ENCODE results near the gene ISG20. TPM values are rescaled to one million over a fixed set of nuclear protein-coding genes. Genes with fewer than 3 reads are reported as not detected.
"Not testable (repeated sequence)": the region's sequence is repeated elsewhere in the genome, so short reads cannot be mapped to it uniquely, and the experiment has no call there.

ISG20 gene
- total RNA-seq, 1 experiment from 2014 or later, result 14.9 TPM

DNA sequence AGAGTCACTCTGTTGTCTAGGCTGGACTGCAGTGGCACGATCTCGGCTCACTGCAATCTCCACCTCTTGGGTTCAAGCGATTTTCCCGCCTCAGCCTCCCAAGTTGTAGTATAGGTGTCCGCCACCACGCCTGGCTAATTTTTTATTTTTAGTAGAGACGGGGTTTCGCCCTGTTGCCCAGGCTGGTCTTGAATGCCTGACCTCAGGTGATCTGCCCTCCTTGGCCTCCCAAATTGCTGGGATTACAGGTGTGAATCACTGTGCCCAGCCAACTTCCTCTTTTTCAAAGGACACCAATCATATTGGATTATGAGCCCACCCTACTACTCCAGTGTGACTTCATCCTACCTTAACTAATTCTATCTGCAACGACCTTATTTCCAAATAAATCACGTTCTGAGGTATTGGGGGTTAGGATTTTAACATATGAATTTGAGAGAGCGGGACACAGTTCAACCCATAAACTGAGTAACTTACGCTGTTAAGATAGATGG, 3.2 kb downstream of the ISG20 start:
- CTCF ChIA-PET, result no interaction called here
- TF ChIP-seq POLR2AphosphoS5 (IDR thresholded peaks at IDR 0.05; ENCODE audit: low read depth, low read length) (no peak), TCF7L2 (IDR thresholded peaks at IDR 0.05; ENCODE audit: low read depth, low read length) (no peak), SIN3A (IDR thresholded peaks at IDR 0.05; ENCODE audit: borderline replicate concordance, insufficient read depth, low read depth, low read length) (no peak)
- TF ChIP-seq, protein P1, sequence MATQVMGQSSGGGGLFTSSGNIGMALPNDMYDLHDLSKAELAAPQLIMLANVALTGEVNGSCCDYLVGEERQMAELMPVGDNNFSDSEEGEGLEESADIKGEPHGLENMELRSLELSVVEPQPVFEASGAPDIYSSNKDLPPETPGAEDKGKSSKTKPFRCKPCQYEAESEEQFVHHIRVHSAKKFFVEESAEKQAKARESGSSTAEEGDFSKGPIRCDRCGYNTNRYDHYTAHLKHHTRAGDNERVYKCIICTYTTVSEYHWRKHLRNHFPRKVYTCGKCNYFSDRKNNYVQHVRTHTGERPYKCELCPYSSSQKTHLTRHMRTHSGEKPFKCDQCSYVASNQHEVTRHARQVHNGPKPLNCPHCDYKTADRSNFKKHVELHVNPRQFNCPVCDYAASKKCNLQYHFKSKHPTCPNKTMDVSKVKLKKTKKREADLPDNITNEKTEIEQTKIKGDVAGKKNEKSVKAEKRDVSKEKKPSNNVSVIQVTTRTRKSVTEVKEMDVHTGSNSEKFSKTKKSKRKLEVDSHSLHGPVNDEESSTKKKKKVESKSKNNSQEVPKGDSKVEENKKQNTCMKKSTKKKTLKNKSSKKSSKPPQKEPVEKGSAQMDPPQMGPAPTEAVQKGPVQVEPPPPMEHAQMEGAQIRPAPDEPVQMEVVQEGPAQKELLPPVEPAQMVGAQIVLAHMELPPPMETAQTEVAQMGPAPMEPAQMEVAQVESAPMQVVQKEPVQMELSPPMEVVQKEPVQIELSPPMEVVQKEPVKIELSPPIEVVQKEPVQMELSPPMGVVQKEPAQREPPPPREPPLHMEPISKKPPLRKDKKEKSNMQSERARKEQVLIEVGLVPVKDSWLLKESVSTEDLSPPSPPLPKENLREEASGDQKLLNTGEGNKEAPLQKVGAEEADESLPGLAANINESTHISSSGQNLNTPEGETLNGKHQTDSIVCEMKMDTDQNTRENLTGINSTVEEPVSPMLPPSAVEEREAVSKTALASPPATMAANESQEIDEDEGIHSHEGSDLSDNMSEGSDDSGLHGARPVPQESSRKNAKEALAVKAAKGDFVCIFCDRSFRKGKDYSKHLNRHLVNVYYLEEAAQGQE (IDR thresholded peaks at IDR 0.05; ENCODE audit: insufficient read depth in 1 of 2, low read depth in 2 of 2, low read length in 1 of 2), result no peak
- TF ChIP-seq, protein P2, sequence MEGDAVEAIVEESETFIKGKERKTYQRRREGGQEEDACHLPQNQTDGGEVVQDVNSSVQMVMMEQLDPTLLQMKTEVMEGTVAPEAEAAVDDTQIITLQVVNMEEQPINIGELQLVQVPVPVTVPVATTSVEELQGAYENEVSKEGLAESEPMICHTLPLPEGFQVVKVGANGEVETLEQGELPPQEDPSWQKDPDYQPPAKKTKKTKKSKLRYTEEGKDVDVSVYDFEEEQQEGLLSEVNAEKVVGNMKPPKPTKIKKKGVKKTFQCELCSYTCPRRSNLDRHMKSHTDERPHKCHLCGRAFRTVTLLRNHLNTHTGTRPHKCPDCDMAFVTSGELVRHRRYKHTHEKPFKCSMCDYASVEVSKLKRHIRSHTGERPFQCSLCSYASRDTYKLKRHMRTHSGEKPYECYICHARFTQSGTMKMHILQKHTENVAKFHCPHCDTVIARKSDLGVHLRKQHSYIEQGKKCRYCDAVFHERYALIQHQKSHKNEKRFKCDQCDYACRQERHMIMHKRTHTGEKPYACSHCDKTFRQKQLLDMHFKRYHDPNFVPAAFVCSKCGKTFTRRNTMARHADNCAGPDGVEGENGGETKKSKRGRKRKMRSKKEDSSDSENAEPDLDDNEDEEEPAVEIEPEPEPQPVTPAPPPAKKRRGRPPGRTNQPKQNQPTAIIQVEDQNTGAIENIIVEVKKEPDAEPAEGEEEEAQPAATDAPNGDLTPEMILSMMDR (IDR thresholded peaks at IDR 0.05), result no peak

GRCh38 chr15:88642514-88642913, 3.7 kb downstream of the ISG20 start:
- in situ Hi-C loops (cut with HindIII; ENCODE audit: low pct_unique_long_range_greater_than_20kb, low sequenced_read_pairs); H3K9me3 ChIP-seq (ENCODE audit: control insufficient read depth, insufficient read depth, low read depth, low read length); BruUV-seq (replicated peaks): not testable (repeated sequence)

More for the DNA sequence above, 3.2 kb downstream of the ISG20 start:
- no peak for DNase-seq (ENCODE audit: low read depth, low spot score)
- BruUV-seq (replicated peaks), result no TSS peak
- Histone ChIP-seq H3K36me3 (ENCODE audit: control insufficient read depth, insufficient read depth, low read length) (no peaks in the 10 kb centered on the region), H3K9me3 (ENCODE audit: control insufficient read depth, insufficient read depth, low read depth, low read length) (no peaks in the 10 kb centered on the region), H3K27ac (ENCODE audit: low read length) (no peak overlapping the region), H3K4me3 (ENCODE audit: low read depth in 2 of 2, low read length in 2 of 2) (no peak overlapping the region), H3K27me3 (ENCODE audit: control insufficient read depth, insufficient read depth, low read length) (no peaks in the 10 kb centered on the region), H3K4me1 (ENCODE audit: control insufficient read depth, insufficient read depth, low read length) (peaks cover 22% of the 10 kb centered on the region)
- in situ Hi-C loops (cut with HindIII; ENCODE audit: low pct_unique_long_range_greater_than_20kb, low sequenced_read_pairs) (no loop called here), intact Hi-C loops (cut with micrococcal nuclease; ENCODE audit: unreplicated experiment) (no loop called here)
- POLR2A ChIA-PET, result no interaction called here
- ATAC-seq, result no peak

DNA sequence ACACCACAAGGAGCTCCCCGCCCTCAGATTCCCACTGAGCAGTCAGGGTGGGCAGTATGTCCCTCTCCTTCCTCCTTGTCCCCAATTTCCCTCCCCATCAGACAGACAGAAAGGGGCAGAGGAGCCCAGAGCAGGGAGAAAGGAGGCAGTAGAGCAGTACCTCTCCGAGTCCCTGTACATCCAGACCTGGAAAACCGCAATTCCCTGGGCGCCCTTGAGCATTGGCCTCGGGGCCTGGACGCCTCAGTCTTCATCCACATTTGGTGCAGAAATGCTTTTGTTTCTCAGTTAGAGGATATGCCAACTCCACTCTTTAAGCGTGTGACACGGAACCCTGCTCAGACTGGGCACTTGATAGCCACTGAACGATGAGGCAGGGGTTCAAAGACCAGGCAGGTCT, 5.9 kb downstream of the ISG20 start:
- DNase-seq (ENCODE audit: low read depth, low spot score) (no peak), ATAC-seq (no peak)
- H3K27me3 ChIP-seq (ENCODE audit: control insufficient read depth, insufficient read depth, low read length), result no peaks in the 10 kb centered on the region
- H3K4me3 ChIP-seq (ENCODE audit: low read depth in 2 of 2, low read length in 2 of 2), result no peak overlapping the region
- peaks cover 11% of the 10 kb centered on the region for H3K4me1 ChIP-seq (ENCODE audit: control insufficient read depth, insufficient read depth, low read length)
- POLR2A ChIA-PET, result no interaction called here
- H3K9me3 ChIP-seq (ENCODE audit: control insufficient read depth, insufficient read depth, low read depth, low read length), result no peaks in the 10 kb centered on the region
- BruUV-seq (replicated peaks), result no TSS peak
- CTCF ChIA-PET, result no interaction called here
- in situ Hi-C loops (cut with HindIII; ENCODE audit: low pct_unique_long_range_greater_than_20kb, low sequenced_read_pairs) (no loop called here), intact Hi-C loops (cut with micrococcal nuclease; ENCODE audit: unreplicated experiment) (no loop called here)
- no peak overlapping the region for H3K27ac ChIP-seq (ENCODE audit: low read length)
- TF ChIP-seq SIN3A (IDR thresholded peaks at IDR 0.05; ENCODE audit: borderline replicate concordance, insufficient read depth, low read depth, low read length) (no peak), TCF7L2 (IDR thresholded peaks at IDR 0.05; ENCODE audit: low read depth, low read length) (no peak), POLR2AphosphoS5 (IDR thresholded peaks at IDR 0.05; ENCODE audit: low read depth, low read length) (no peak)
- TF ChIP-seq, protein P2 (IDR thresholded peaks at IDR 0.05), result no peak
- TF ChIP-seq, protein P1 (IDR thresholded peaks at IDR 0.05; ENCODE audit: insufficient read depth in 1 of 2, low read depth in 2 of 2, low read length in 1 of 2), result no peak
- no peaks in the 10 kb centered on the region for H3K36me3 ChIP-seq (ENCODE audit: control insufficient read depth, insufficient read depth, low read length)

More at GRCh38 chr15:88642514-88642913, 3.7 kb downstream of the ISG20 start:
- H3K27me3 ChIP-seq (ENCODE audit: control insufficient read depth, insufficient read depth, low read length); intact Hi-C loops (cut with micrococcal nuclease; ENCODE audit: unreplicated experiment); DNase-seq (ENCODE audit: low read depth, low spot score); CTCF ChIA-PET; ATAC-seq; H3K27ac ChIP-seq (ENCODE audit: low read length); H3K4me3 ChIP-seq (ENCODE audit: low read depth in 2 of 2, low read length in 2 of 2); POLR2A ChIA-PET; H3K36me3 ChIP-seq (ENCODE audit: control insufficient read depth, insufficient read depth, low read length): not testable (repeated sequence)
- H3K4me1 ChIP-seq (ENCODE audit: control insufficient read depth, insufficient read depth, low read length), result peaks cover 22% of the 10 kb centered on the region
